Testis (tissue), 2 donors: ENCODE results near the gene SIX5.
"Not testable (repeated sequence)": the region's sequence is repeated elsewhere in the genome, so short reads cannot be mapped to it uniquely, and the experiment has no call there.

Source experiments
- POLR2A ChIP-seq: fragments of 450-650 bp; IDR thresholded peaks from one replicate; pipeline ENCODE4 v1.6.1; 2017; ENCODE audit warnings: antibody characterized with exemption, mild to moderate bottlenecking, moderate library complexity
- TF ChIP-seq, protein P1 (sequence below), 3 experiments: fragments of 450-650 bp in 2 of 3; fragments of 200-600 bp in 1 of 3; sonication (generic) in 1 of 3; IDR thresholded peaks; one replicate each; pipeline ENCODE4 v1.5.1; 2016 to 2019; ENCODE audit warnings: antibody characterized with exemption in 3 of 3, mild to moderate bottlenecking in 2 of 3, moderate library complexity in 1 of 3

DNA sequence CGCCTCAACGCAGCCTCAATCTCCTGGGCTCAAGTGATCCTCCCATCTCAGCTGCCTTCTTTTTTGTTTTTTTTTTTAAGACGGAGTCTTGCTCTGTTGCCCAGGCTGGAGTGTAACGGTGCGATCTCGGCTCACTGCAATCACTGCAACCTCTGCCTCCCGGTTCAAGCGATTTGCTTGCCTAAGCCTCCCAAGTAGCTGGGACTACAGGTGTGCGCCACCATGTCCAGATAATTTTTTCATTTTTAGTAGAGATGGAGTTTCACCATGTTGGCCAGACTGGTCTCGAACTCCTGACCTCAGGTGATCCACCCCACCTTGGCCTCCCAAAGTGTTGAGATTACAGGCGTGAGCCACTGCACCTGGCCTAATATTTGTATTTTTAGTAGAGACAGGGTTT is 49.0 kb downstream of the SIX5 start:
- TF ChIP-seq, protein P1, sequence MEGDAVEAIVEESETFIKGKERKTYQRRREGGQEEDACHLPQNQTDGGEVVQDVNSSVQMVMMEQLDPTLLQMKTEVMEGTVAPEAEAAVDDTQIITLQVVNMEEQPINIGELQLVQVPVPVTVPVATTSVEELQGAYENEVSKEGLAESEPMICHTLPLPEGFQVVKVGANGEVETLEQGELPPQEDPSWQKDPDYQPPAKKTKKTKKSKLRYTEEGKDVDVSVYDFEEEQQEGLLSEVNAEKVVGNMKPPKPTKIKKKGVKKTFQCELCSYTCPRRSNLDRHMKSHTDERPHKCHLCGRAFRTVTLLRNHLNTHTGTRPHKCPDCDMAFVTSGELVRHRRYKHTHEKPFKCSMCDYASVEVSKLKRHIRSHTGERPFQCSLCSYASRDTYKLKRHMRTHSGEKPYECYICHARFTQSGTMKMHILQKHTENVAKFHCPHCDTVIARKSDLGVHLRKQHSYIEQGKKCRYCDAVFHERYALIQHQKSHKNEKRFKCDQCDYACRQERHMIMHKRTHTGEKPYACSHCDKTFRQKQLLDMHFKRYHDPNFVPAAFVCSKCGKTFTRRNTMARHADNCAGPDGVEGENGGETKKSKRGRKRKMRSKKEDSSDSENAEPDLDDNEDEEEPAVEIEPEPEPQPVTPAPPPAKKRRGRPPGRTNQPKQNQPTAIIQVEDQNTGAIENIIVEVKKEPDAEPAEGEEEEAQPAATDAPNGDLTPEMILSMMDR (IDR thresholded peaks at IDR 0.05) = not testable (repeated sequence)
- TF ChIP-seq POLR2A = not testable (repeated sequence)
